Transverse colon (tissue), 3 donors: ENCODE data around the gene MTRFR.

ENCODE experiments used
- CTCF ChIP-seq, 5 experiments: fragments of 200-600 bp in 3 of 5; fragments of 450-650 bp in 2 of 5; sonication (generic) in 3 of 5; IDR thresholded peaks; 1 replicate in 2 of 5; 2 replicates in 3 of 5; pipeline ENCODE4 v1.5.1; 2016 to 2017; ENCODE audit warnings: antibody characterized with exemption in 5 of 5, inconsistent platforms in 3 of 5, mild to moderate bottlenecking in 2 of 5, moderate library complexity in 1 of 5
- POLR2A ChIP-seq: fragments of 450-650 bp; IDR thresholded peaks from one replicate; pipeline ENCODE4 v1.6.1; 2016; ENCODE audit warnings: antibody characterized with exemption, mild to moderate bottlenecking, moderate library complexity

- no peak for TF ChIP-seq CTCF (IDR thresholded peaks at IDR 0.05)
- no peak for TF ChIP-seq POLR2A
Observed at GRCh38 chr12:123242116-123242904, 9.1 kb downstream of the MTRFR start.
